Measurements from ENCODE around the gene C17orf78. TPM values are rescaled to one million over a fixed set of nuclear protein-coding genes. Genes with fewer than 3 reads are reported as not detected.
"Not testable (repeated sequence)": the region's sequence is repeated elsewhere in the genome, so short reads cannot be mapped to it uniquely, and the experiment has no call there.

Gene C17orf78
- total RNA-seq, 1 donor from 2014 or later: not detected

DNA sequence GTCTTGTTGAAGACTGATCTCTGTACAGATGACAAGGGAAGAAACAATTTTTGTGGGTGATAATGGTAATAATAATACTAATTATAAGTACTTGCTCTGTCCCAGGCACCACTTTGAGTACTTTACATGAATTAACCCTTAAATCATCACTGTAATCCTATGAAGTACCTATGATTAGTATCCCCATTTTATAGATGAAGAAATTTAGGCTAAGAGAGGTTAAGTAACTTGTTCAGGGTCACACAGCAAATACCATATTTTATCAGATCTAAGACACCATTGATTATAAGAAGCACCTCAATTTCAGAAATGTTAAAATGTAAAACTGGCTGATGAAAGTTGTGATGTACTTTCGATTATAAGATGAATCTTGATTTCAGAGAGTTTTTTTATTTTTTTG lies 49.5 kb downstream of the C17orf78 start:
- intact Hi-C loops (cut with micrococcal nuclease): no loop called here

GRCh38 chr17:37429039-37429438 lies 53.3 kb downstream of the C17orf78 start:
- ATAC-seq: no peak
- no peak for DNase-seq
- intact Hi-C loops (cut with micrococcal nuclease): no loop called here

More for the DNA sequence above, 49.5 kb downstream of the C17orf78 start:
- no peak for DNase-seq
- ATAC-seq: no peak

GRCh38 chr17:37429453-37429852 lies 53.7 kb downstream of the C17orf78 start:
- DNase-seq: no peak
- intact Hi-C loops (cut with micrococcal nuclease): no loop called here
- no peak for ATAC-seq

GRCh38 chr17:37430051-37430627 lies 54.4 kb downstream of the C17orf78 start:
- intact Hi-C loops (cut with micrococcal nuclease): no loop called here

GRCh38 chr17:37432671-37433070 lies 56.9 kb downstream of the C17orf78 start:
- DNase-seq (no peak), ATAC-seq (no peak)
- intact Hi-C loops (cut with micrococcal nuclease): no loop called here

More at GRCh38 chr17:37430051-37430627, 54.4 kb downstream of the C17orf78 start:
- ATAC-seq: no peak
- DNase-seq: no peak

- no peak for ATAC-seq
- no peak for DNase-seq
- intact Hi-C loops (cut with micrococcal nuclease): no loop called here
Observed at GRCh38 chr17:37438141-37438540, 62.4 kb downstream of the C17orf78 start.

- no peak for ATAC-seq
- DNase-seq: no peak
- intact Hi-C loops (cut with micrococcal nuclease): no loop called here
Observed at GRCh38 chr17:37440424-37440823, 64.6 kb downstream of the C17orf78 start.

- DNase-seq; intact Hi-C loops (cut with micrococcal nuclease); ATAC-seq: not testable (repeated sequence)
Observed at GRCh38 chr17:37441369-37442014, 65.7 kb downstream of the C17orf78 start.

Other genes starting within 250 kb of the C17orf78 start
- 14.3 TPM for gene ACACA, start 30.9 kb downstream of the C17orf78 start, total RNA-seq
- 10.4 TPM for gene TADA2A, start 30.9 kb downstream of the C17orf78 start, total RNA-seq
- gene DUSP14, start 113.9 kb downstream of the C17orf78 start, total RNA-seq: 15.8 TPM
- 36.2 TPM for gene SYNRG, start 233.4 kb downstream of the C17orf78 start, total RNA-seq